ENCODE results near the gene HMGXB3.
"Not testable (repeated sequence)": the region's sequence is repeated elsewhere in the genome, so short reads cannot be mapped to it uniquely, and the experiment has no call there.

HMGXB3 gene

GRCh38 chr5:150046031-150046430 lies 45.5 kb downstream of the HMGXB3 start:
- no peaks in the 10 kb centered on the region for H4K20me1 ChIP-seq (ENCODE audit: insufficient read depth, low read length)
- H3K4me1 ChIP-seq (ENCODE audit: low read length) = no peaks in the 10 kb centered on the region
- peaks cover 22% of the 10 kb centered on the region for H3K36me3 ChIP-seq (replicated peaks; ENCODE audit: insufficient read depth, low read length)
- no peak overlapping the region for H3K4me2 ChIP-seq (ENCODE audit: low read depth, low read length)
- no peaks in the 10 kb centered on the region for H3K9me3 ChIP-seq (replicated peaks; ENCODE audit: insufficient read depth, low read length)
- no peaks in the 10 kb centered on the region for H3K27me3 ChIP-seq (replicated peaks; ENCODE audit: insufficient read depth, low read length)
- no peak overlapping the region for H3K9ac ChIP-seq (ENCODE audit: low read length)
- no peak for DNase-seq
- no peak overlapping the region for H3K27ac ChIP-seq (ENCODE audit: low read length)
- no peak overlapping the region for H2AFZ ChIP-seq (ENCODE audit: low read length)
- no peak overlapping the region for H3K4me3 ChIP-seq (ENCODE audit: low read length)
- TF ChIP-seq EZH2 (optimal IDR thresholded peaks at IDR 0.05; ENCODE audit: low read depth, low read length) = no peak
- TF ChIP-seq EZH2phosphoT487 (IDR thresholded peaks at IDR 0.05; ENCODE audit: low read length) = no peak
- TF ChIP-seq CTCF (IDR thresholded peaks at IDR 0.05; ENCODE audit: low read length) = no peak
- H3K9me2 ChIP-seq (replicated peaks; ENCODE audit: insufficient read depth, low read length) = no peaks in the 10 kb centered on the region
- no peaks in the 10 kb centered on the region for H3K79me2 ChIP-seq (ENCODE audit: low read length)
- H3F3A ChIP-seq (ENCODE audit: insufficient read depth, low read length) = no peaks in the 10 kb centered on the region; the same call in 1 of the 2 replicates

DNA sequence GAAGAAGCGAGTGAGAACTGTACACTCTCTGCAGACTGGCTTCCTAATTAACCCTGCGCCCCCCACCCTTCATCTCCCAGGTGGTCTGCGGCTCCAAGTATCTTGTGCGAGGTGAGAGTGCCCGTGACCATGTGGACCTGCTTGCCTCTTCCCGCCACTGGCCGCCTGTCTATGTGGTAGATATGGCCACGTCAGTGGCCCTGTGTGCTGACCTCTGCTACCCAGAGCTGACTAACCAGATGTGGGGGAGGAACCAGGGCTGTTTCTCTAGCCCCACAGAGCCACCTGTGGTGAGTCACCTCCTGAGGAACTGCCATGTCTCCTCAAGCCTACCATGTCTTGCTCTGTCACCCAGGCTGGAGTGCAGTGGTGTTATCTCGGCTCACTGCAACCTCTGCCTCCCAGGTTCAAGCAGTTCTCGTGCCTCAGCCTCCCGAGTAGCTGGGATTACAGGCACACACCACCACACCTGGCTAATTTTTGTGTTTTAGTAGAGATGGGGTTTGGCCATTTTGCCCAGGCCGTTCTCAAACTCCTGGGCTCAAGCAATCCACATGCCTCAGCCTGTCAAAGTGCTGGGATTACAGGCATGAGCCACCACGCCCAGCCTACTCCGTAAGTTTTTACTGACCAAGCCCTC lies 49.8 kb downstream of the HMGXB3 start:
- peaks cover 20% of the 10 kb centered on the region for H3K36me3 ChIP-seq (replicated peaks; ENCODE audit: insufficient read depth, low read length)

GRCh38 chr5:150051657-150052195 lies 51.2 kb downstream of the HMGXB3 start:
- Histone ChIP-seq H2AFZ (ENCODE audit: low read length) (no peak overlapping the region), H3K9me3 (replicated peaks; ENCODE audit: insufficient read depth, low read length) (no peaks in the 10 kb centered on the region), H4K20me1 (ENCODE audit: insufficient read depth, low read length) (no peaks in the 10 kb centered on the region), H3K27ac (ENCODE audit: low read length) (no peak overlapping the region), H3K4me1 (ENCODE audit: low read length) (no peaks in the 10 kb centered on the region), H3K27me3 (replicated peaks; ENCODE audit: insufficient read depth, low read length) (no peaks in the 10 kb centered on the region), H3F3A (ENCODE audit: insufficient read depth, low read length) (no peaks in the 10 kb centered on the region; the same call in 1 of the 2 replicates), H3K4me3 (ENCODE audit: low read length) (no peak overlapping the region), H3K9me2 (replicated peaks; ENCODE audit: insufficient read depth, low read length) (no peaks in the 10 kb centered on the region), H3K79me2 (ENCODE audit: low read length) (no peaks in the 10 kb centered on the region), H3K9ac (ENCODE audit: low read length) (no peak overlapping the region), H3K36me3 (replicated peaks; ENCODE audit: insufficient read depth, low read length) (peaks cover 20% of the 10 kb centered on the region), H3K4me2 (ENCODE audit: low read depth, low read length) (no peak overlapping the region)
- DNase-seq = no peak
- TF ChIP-seq EZH2 (optimal IDR thresholded peaks at IDR 0.05; ENCODE audit: low read depth, low read length) (no peak), CTCF (IDR thresholded peaks at IDR 0.05; ENCODE audit: low read length) (no peak), EZH2phosphoT487 (IDR thresholded peaks at IDR 0.05; ENCODE audit: low read length) (no peak)

More for the DNA sequence above, 49.8 kb downstream of the HMGXB3 start:
- not testable (repeated sequence) for H3K27ac ChIP-seq (ENCODE audit: low read length); H3K4me1 ChIP-seq (ENCODE audit: low read length); H3K79me2 ChIP-seq (ENCODE audit: low read length); H3F3A ChIP-seq (ENCODE audit: insufficient read depth, low read length); DNase-seq; H4K20me1 ChIP-seq (ENCODE audit: insufficient read depth, low read length); H3K27me3 ChIP-seq (replicated peaks; ENCODE audit: insufficient read depth, low read length); H3K4me2 ChIP-seq (ENCODE audit: low read depth, low read length); H3K9me3 ChIP-seq (replicated peaks; ENCODE audit: insufficient read depth, low read length); H3K9me2 ChIP-seq (replicated peaks; ENCODE audit: insufficient read depth, low read length); H2AFZ ChIP-seq (ENCODE audit: low read length); H3K4me3 ChIP-seq (ENCODE audit: low read length); H3K9ac ChIP-seq (ENCODE audit: low read length)

Data from MM.1S (cell line).